Muscle of leg (tissue), 11 donors: ENCODE results near the gene CCDC97. TPM values are rescaled to one million over a fixed set of nuclear protein-coding genes. Genes with fewer than 3 reads are reported as not detected.
A peak's percentile ranks its signal among the peaks of the same experiment; 100 is the strongest.

Experiments used
- DNase-seq: peaks from one replicate; pipeline ENCODE4 v3.0.0; 2013
- H3K27ac ChIP-seq: one replicate; pipeline ENCODE4 v1.5.1; 2013; ENCODE audit warnings: mild to moderate bottlenecking, low read length, control low read depth
- H3K27me3 ChIP-seq: one replicate; pipeline ENCODE4 v1.6.1; 2013; ENCODE audit warnings: low read length; ENCODE audit not compliant: control insufficient read depth, insufficient read depth
- H3K36me3 ChIP-seq: one replicate; pipeline ENCODE4 v1.6.1; 2013; ENCODE audit warnings: low read length; ENCODE audit not compliant: control insufficient read depth, insufficient read depth
- H3K4me1 ChIP-seq: one replicate; pipeline ENCODE4 v1.6.1; 2013; ENCODE audit warnings: low read length; ENCODE audit not compliant: control insufficient read depth, insufficient read depth
- H3K4me3 ChIP-seq: one replicate; pipeline ENCODE4 v1.5.1; 2013; ENCODE audit warnings: low read length, control low read depth
- H3K9me3 ChIP-seq: replicated peaks from 2 replicates; pipeline ENCODE4 v1.6.1; 2013; ENCODE audit warnings: low read depth, low read length; ENCODE audit not compliant: control insufficient read depth
- WGBS: methylation state at CpG from one replicate; pipeline ENCODE4 v1.1.5; 2013; ENCODE audit warnings: missing lambda C conversion rate; ENCODE audit not compliant: insufficient coverage; 5-methylcytosine and 5-hydroxymethylcytosine counted together
- polyA plus RNA-seq, 8 donors: library from polyadenylated mRNA; unstranded; fragments of 120-200 nt; gene quantifications; one replicate each; pipeline versions ENCODE4 v1.2.1 to v1.2.3, GENCODE V29; 2013; ENCODE audit warnings: inconsistent platforms in 1 of 8, low replicate concordance in 1 of 8; ENCODE audit not compliant: insufficient read length in 8 of 8, insufficient read depth in 1 of 8
- total RNA-seq: library from RNA; stranded (reverse); fragments of 120-200 nt; gene quantifications from one replicate; pipeline ENCODE4 v1.2.4, GENCODE V29; 2013

The CCDC97 gene
- total and polyA plus RNA-seq, 9 donors = 14.4 to 38.5 (median 35.3) TPM

GRCh38 chr19:41325640-41325946, 15.6 kb downstream of the CCDC97 start:
- DNase-seq = no peak
- Histone ChIP-seq H3K36me3 (peaks cover 37% of the 10 kb centered on the region), H3K9me3 (no peaks in the 10 kb centered on the region), H3K27ac (peak overlapping the region; percentile 74), H3K4me1 (peaks cover 74% of the 10 kb centered on the region), H3K4me3 (peak overlapping the region; percentile 24), H3K27me3 (peaks cover 8% of the 10 kb centered on the region)
- 8% methylated on average over 10 of the region's 10 CpGs for WGBS

GRCh38 chr19:41325947-41326706, 16.2 kb downstream of the CCDC97 start:
- DNase-seq = peak; percentile 57
- 10% methylated on average over 24 of the region's 30 CpGs for WGBS
- Histone ChIP-seq H3K36me3 (peaks cover 32% of the 10 kb centered on the region), H3K4me3 (peak overlapping the region; percentile 24), H3K27ac (peak overlapping the region; percentile 74), H3K4me1 (peaks cover 76% of the 10 kb centered on the region), H3K9me3 (no peaks in the 10 kb centered on the region), H3K27me3 (peaks cover 8% of the 10 kb centered on the region)

- peak; percentile 48 for DNase-seq
- Histone ChIP-seq H3K36me3 (peaks cover 25% of the 10 kb centered on the region), H3K4me1 (peaks cover 73% of the 10 kb centered on the region), H3K27me3 (peaks cover 8% of the 10 kb centered on the region), H3K9me3 (no peaks in the 10 kb centered on the region), H3K4me3 (peak overlapping the region; percentile 22), H3K27ac (peak overlapping the region; percentile 80)
- 33% methylated on average over 3 of the region's 13 CpGs for WGBS
These were observed 17.2 kb downstream of the CCDC97 start for GRCh38 chr19:41327076-41327575.

- WGBS = 24% methylated on average over 24 of the region's 33 CpGs
- H3K27me3 ChIP-seq = peaks cover 8% of the 10 kb centered on the region
- peak overlapping the region; percentile 22 for H3K4me3 ChIP-seq
- peak; percentile 75 for DNase-seq
- H3K27ac ChIP-seq = peak overlapping the region; percentile 80
- H3K36me3 ChIP-seq = peaks cover 19% of the 10 kb centered on the region
- peaks cover 73% of the 10 kb centered on the region for H3K4me1 ChIP-seq
- H3K9me3 ChIP-seq = no peaks in the 10 kb centered on the region
These were observed 17.7 kb downstream of the CCDC97 start for GRCh38 chr19:41327576-41328156.

- peak; percentile 42 for DNase-seq
These were observed 18.3 kb downstream of the CCDC97 start for GRCh38 chr19:41328157-41328841.

GRCh38 chr19:41328842-41329225, 18.9 kb downstream of the CCDC97 start:
- H3K4me1 ChIP-seq = peaks cover 61% of the 10 kb centered on the region
- H3K27ac ChIP-seq = peak overlapping the region; percentile 37
- peaks cover 9% of the 10 kb centered on the region for H3K36me3 ChIP-seq
- peaks cover 8% of the 10 kb centered on the region for H3K27me3 ChIP-seq
- peak; percentile 74 for DNase-seq
- H3K4me3 ChIP-seq = no peak overlapping the region
- H3K9me3 ChIP-seq = no peaks in the 10 kb centered on the region
- no CpG with 5 or more reads among the region's 1 CpG for WGBS

More at GRCh38 chr19:41328157-41328841, 18.3 kb downstream of the CCDC97 start:
- WGBS = 58% methylated on average over 13 of the region's 22 CpGs
- H3K4me3 ChIP-seq = no peak overlapping the region
- no peaks in the 10 kb centered on the region for H3K9me3 ChIP-seq
- peak overlapping the region; percentile 80 for H3K27ac ChIP-seq
- H3K27me3 ChIP-seq = peaks cover 8% of the 10 kb centered on the region
- H3K36me3 ChIP-seq = peaks cover 13% of the 10 kb centered on the region
- peaks cover 67% of the 10 kb centered on the region for H3K4me1 ChIP-seq

GRCh38 chr19:41330481-41330880, 20.5 kb downstream of the CCDC97 start:
- DNase-seq = no peak
- Histone ChIP-seq H3K27me3 (peaks cover 8% of the 10 kb centered on the region), H3K27ac (no peak overlapping the region), H3K4me1 (peaks cover 45% of the 10 kb centered on the region), H3K36me3 (peaks cover 2% of the 10 kb centered on the region), H3K9me3 (no peaks in the 10 kb centered on the region), H3K4me3 (no peak overlapping the region)
- WGBS = 100% methylated on average over 2 of the region's 4 CpGs

- H3K9me3 ChIP-seq = no peaks in the 10 kb centered on the region
- peaks cover 38% of the 10 kb centered on the region for H3K4me1 ChIP-seq
- peaks cover 2% of the 10 kb centered on the region for H3K36me3 ChIP-seq
- peaks cover 8% of the 10 kb centered on the region for H3K27me3 ChIP-seq
- no peak for DNase-seq
- no peak overlapping the region for H3K4me3 ChIP-seq
- 28% methylated on average over 42 of the region's 47 CpGs for WGBS
- no peak overlapping the region for H3K27ac ChIP-seq
These were observed 21.1 kb downstream of the CCDC97 start for GRCh38 chr19:41330946-41331678.

- no peak for DNase-seq
- no peak overlapping the region for H3K4me3 ChIP-seq
- no peak overlapping the region for H3K27ac ChIP-seq
- 79% methylated on average over 13 of the region's 16 CpGs for WGBS
- H3K4me1 ChIP-seq = peaks cover 30% of the 10 kb centered on the region
- peaks cover 5% of the 10 kb centered on the region for H3K27me3 ChIP-seq
- H3K9me3 ChIP-seq = no peaks in the 10 kb centered on the region
- H3K36me3 ChIP-seq = peaks cover 2% of the 10 kb centered on the region
These were observed 22.0 kb downstream of the CCDC97 start for GRCh38 chr19:41332000-41332399.
